Stomach smooth muscle (tissue), 2 donors: ENCODE data around the gene CREG1.

Source experiments
- H3K27ac ChIP-seq: one replicate; pipeline ENCODE4 v1.7.0; 2013; ENCODE audit warnings: mild to moderate bottlenecking, low read length, inconsistent platforms
- H3K27me3 ChIP-seq, 2 donors: one replicate each; pipeline ENCODE4 v1.7.0; 2013; ENCODE audit warnings: low read length in 2 of 2; ENCODE audit not compliant: insufficient read depth in 2 of 2, control insufficient read depth in 1 of 2
- H3K36me3 ChIP-seq, 2 donors: one replicate each; pipeline ENCODE4 v1.7.0; 2013; ENCODE audit warnings: low read length in 2 of 2; ENCODE audit not compliant: control insufficient read depth in 2 of 2, insufficient read depth in 2 of 2
- H3K4me1 ChIP-seq: one replicate; pipeline ENCODE4 v1.7.0; 2013; ENCODE audit warnings: low read length; ENCODE audit not compliant: control insufficient read depth, insufficient read depth
- H3K4me3 ChIP-seq, 2 donors: one replicate each; pipeline ENCODE4 v1.7.0; 2013; ENCODE audit warnings: low read length in 2 of 2
- H3K9ac ChIP-seq, 2 donors: one replicate each; pipeline ENCODE4 v1.7.0; 2013; ENCODE audit warnings: low read length in 2 of 2, mild to moderate bottlenecking in 1 of 2
- H3K9me3 ChIP-seq, 2 donors: one replicate each; pipeline ENCODE4 v1.7.0; 2013; ENCODE audit warnings: low read length in 2 of 2; ENCODE audit not compliant: control insufficient read depth in 2 of 2
- donor health status: healthy.
- donor health status: Pancreatic carcinoma.

CREG1 gene

GRCh38 chr1:167515893-167516321, 37.7 kb downstream of the CREG1 start:
- no peaks in the 10 kb centered on the region for H3K9me3 ChIP-seq
- no peak overlapping the region for H3K27ac ChIP-seq
- no peaks in the 10 kb centered on the region for H3K36me3 ChIP-seq
- no peaks in the 10 kb centered on the region for H3K4me1 ChIP-seq
- H3K9ac ChIP-seq, result no peak overlapping the region
- no peaks in the 10 kb centered on the region for H3K27me3 ChIP-seq
- no peak overlapping the region for H3K4me3 ChIP-seq

DNA sequence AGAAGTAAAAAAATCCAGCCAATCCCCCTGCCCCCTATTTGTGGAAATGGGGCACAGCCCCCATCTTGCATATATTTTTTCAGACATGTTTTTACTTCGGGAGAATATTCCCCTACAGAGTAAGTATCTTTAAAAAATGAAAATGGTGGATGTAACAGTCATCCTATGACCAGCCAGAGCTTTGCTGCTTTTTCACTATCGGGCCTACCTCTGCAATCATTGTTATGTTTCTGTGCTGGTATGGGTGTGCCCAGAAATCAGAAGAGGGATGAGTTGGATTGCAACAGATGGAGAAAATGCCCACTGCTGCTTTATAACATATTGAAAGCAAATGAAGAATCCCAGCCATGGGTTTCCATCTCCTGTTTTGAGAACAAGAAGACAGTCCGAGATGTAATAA, 38.1 kb downstream of the CREG1 start:
- Histone ChIP-seq H3K36me3 (no peaks in the 10 kb centered on the region), H3K4me3 (no peak overlapping the region), H3K27ac (no peak overlapping the region), H3K9me3 (no peaks in the 10 kb centered on the region), H3K9ac (no peak overlapping the region), H3K4me1 (no peaks in the 10 kb centered on the region), H3K27me3 (no peaks in the 10 kb centered on the region)

GRCh38 chr1:167514288-167514687, 39.3 kb downstream of the CREG1 start:
- Histone ChIP-seq H3K4me3 (no peak overlapping the region), H3K9me3 (no peaks in the 10 kb centered on the region), H3K4me1 (no peaks in the 10 kb centered on the region), H3K9ac (no peak overlapping the region), H3K27me3 (no peaks in the 10 kb centered on the region), H3K27ac (no peak overlapping the region), H3K36me3 (no peaks in the 10 kb centered on the region)

GRCh38 chr1:167512046-167512654, 41.4 kb downstream of the CREG1 start:
- Histone ChIP-seq H3K9ac (no peak overlapping the region), H3K4me1 (no peaks in the 10 kb centered on the region), H3K36me3 (no peaks in the 10 kb centered on the region), H3K9me3 (no peaks in the 10 kb centered on the region), H3K27ac (no peak overlapping the region), H3K4me3 (no peak overlapping the region), H3K27me3 (no peaks in the 10 kb centered on the region)

DNA sequence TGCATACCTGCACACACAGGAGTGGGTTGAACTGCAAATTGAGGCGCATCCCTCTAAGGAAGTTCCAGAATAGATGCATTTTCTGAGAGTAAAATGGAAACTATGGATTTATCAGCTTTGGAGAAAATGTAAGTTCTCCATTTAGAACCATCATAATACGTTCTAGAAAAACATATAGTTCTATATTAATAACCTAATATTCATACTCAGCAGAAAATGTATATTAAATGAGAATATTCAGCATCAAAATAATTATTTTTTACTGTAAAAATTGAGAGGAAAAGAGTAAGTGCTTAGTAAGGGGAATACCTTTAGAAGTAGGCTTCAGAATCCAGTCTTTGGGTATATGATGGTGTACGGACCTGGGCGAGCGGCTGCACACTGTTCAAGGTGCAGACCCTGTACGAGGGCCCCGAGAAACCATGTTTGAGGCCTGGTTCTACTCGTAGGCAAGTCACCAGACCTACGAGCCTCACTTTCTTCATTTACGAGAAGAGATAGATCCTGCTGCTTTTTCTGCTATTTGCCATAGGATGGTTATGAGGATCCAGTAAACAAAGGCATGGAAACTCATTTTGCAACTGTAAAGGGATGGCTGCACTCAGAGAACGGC, 42.1 kb downstream of the CREG1 start:
- Histone ChIP-seq H3K9ac (no peak overlapping the region), H3K9me3 (no peaks in the 10 kb centered on the region), H3K36me3 (no peaks in the 10 kb centered on the region), H3K4me3 (no peak overlapping the region), H3K27me3 (no peaks in the 10 kb centered on the region), H3K27ac (no peak overlapping the region), H3K4me1 (no peaks in the 10 kb centered on the region)

DNA sequence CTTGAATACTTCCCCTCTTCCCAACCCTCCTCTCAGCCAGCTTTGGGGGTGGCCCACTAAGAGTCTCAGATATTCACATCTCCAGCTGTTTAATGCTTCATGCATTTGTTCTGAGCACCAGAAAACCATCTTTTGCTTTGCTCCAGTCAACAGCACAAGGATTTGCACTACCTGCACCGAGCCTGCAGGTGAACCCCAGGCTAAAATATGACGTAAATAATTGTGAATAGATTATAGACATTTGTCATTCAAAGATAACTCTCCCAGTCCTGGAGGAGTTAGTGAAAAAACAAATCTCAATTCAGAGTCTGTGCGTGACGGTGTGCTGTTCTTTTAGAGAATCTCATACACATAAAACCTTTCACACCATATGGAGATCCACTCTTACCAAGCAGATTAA, 42.7 kb downstream of the CREG1 start:
- no peaks in the 10 kb centered on the region for H3K27me3 ChIP-seq
- no peak overlapping the region for H3K4me3 ChIP-seq
- no peaks in the 10 kb centered on the region for H3K36me3 ChIP-seq
- H3K9ac ChIP-seq, result no peak overlapping the region
- H3K9me3 ChIP-seq, result no peaks in the 10 kb centered on the region
- no peaks in the 10 kb centered on the region for H3K4me1 ChIP-seq
- H3K27ac ChIP-seq, result no peak overlapping the region

- H3K9me3 ChIP-seq, result no peaks in the 10 kb centered on the region
- H3K4me3 ChIP-seq, result no peak overlapping the region
- no peak overlapping the region for H3K27ac ChIP-seq
- no peak overlapping the region for H3K9ac ChIP-seq
- no peaks in the 10 kb centered on the region for H3K4me1 ChIP-seq
- no peaks in the 10 kb centered on the region for H3K36me3 ChIP-seq
- peaks cover 0 to 3% of the 10 kb centered on the region in 2 donors for H3K27me3 ChIP-seq
These were observed 43.3 kb downstream of the CREG1 start for GRCh38 chr1:167510244-167510643.

DNA sequence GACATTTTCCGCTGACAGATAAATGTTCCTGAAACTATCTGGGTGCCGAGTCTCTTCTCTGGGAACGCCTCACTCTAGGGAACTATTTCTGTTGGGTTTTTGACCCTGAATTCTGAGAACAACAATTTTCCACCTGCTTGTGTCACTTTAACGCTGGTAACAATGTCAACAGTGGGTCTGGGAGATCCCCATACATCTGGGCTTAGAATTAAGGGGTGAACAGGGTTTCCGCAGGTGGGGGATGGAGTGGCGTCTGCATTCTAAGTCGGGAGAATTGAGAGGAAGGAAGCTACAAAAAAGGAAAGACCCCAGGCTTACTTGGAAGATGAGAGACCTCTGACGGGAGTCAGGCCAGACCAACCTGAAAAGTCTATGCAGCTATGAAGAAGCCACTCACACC, 44.0 kb downstream of the CREG1 start:
- no peak overlapping the region for H3K9ac ChIP-seq
- H3K36me3 ChIP-seq, result no peaks in the 10 kb centered on the region
- no peaks in the 10 kb centered on the region for H3K4me1 ChIP-seq
- H3K4me3 ChIP-seq, result no peak overlapping the region
- H3K27me3 ChIP-seq, result peaks cover 0 to 3% of the 10 kb centered on the region in 2 donors
- H3K27ac ChIP-seq, result no peak overlapping the region
- H3K9me3 ChIP-seq, result no peaks in the 10 kb centered on the region

DNA sequence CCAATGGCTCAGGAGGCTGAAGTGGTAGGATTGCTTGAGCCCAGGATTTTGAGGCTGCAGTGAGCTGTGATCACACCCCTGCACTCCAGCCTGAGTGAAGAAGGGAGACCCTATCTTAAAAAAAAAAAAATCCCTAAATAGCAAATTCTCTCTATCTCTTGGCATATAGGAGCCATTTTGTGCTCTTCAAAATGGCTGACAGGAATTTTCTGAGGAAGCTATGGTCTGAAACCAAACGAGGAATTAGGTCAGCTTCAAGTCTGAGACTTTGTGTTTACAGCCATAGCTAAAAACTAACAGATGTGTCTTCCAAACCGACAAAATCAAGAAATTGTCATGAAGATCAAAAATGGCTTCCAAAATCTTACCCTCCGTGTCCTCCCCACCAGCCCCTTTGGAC, 45.8 kb downstream of the CREG1 start:
- H3K27me3 ChIP-seq, result peaks cover 0 to 4% of the 10 kb centered on the region in 2 donors
- no peak overlapping the region for H3K27ac ChIP-seq
- no peaks in the 10 kb centered on the region for H3K4me1 ChIP-seq
- no peak overlapping the region for H3K4me3 ChIP-seq
- H3K9me3 ChIP-seq, result no peaks in the 10 kb centered on the region
- H3K36me3 ChIP-seq, result no peaks in the 10 kb centered on the region
- no peak overlapping the region for H3K9ac ChIP-seq

GRCh38 chr1:167504467-167504827, 49.1 kb downstream of the CREG1 start:
- Histone ChIP-seq H3K9me3 (no peaks in the 10 kb centered on the region), H3K27ac (no peak overlapping the region), H3K4me1 (no peaks in the 10 kb centered on the region), H3K27me3 (peaks cover 0 to 5% of the 10 kb centered on the region in 2 donors), H3K9ac (no peak overlapping the region), H3K36me3 (no peaks in the 10 kb centered on the region), H3K4me3 (no peak overlapping the region)

DNA sequence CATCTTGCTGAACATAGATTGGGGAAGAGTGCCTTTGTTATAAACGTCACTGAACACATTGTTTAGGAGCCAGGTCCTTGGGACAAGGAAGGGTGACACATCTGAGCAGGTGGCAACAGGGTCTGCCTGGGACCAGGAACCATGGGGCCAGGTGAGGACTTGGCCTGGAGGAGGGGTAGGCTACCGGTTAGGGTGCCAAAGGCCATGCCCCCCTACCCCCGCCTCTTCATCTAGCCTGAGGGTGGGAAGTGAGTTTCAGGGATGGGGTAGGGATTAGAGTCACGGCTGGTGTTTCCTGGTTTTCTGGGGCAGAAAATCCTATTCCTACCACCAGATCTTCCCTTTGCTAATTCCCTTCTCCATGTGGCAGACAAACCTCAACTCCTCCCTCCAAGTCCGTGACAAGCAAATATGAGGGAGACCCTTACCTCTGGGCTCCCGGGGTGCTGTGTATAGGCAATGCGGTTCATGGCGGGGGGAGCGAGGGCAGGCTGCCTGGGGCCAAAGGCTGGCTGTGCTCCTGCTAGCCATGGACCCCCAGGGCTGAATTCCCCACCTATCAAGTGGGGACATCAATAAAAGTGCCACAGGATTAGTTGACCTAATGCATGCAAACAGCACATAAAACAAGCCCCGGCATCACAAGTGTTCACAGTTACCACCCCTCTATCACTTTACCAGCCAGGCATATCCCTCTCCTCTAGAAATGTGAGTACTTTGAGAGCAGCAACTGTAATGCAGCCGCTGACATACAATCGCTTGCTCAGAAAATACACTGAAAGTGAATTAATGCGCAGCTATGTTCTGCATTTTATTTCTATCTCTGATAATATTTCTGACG, 49.7 kb downstream of the CREG1 start:
- no peak overlapping the region for H3K27ac ChIP-seq
- H3K9me3 ChIP-seq, result no peaks in the 10 kb centered on the region
- no peak overlapping the region for H3K9ac ChIP-seq
- H3K27me3 ChIP-seq, result peaks cover 0 to 5% of the 10 kb centered on the region in 2 donors
- H3K4me3 ChIP-seq, result no peak overlapping the region
- H3K4me1 ChIP-seq, result no peaks in the 10 kb centered on the region
- no peaks in the 10 kb centered on the region for H3K36me3 ChIP-seq
